ENCODE results near the gene EAF1.

Gene EAF1

DNA sequence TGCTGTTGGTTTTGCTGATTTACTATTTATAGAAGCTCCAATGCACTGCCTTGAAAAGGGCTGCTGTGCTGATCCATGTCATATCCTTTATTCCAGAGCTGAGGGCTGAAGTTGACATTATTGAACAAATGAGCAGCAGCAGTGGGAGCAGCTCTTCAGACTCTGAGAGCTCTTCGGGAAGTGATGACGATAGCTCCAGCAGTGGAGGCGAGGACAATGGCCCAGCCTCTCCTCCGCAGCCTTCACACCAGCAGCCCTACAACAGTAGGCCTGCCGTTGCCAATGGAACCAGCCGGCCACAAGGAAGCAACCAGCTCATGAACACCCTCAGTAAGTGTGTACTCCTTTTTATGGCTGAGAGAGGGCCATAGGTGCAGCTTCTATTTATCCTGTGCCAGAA lies 8.8 kb downstream of the EAF1 start:
- in situ Hi-C loops (cut with HindIII; ENCODE audit: low sequenced_read_pairs): no loop called here

DNA sequence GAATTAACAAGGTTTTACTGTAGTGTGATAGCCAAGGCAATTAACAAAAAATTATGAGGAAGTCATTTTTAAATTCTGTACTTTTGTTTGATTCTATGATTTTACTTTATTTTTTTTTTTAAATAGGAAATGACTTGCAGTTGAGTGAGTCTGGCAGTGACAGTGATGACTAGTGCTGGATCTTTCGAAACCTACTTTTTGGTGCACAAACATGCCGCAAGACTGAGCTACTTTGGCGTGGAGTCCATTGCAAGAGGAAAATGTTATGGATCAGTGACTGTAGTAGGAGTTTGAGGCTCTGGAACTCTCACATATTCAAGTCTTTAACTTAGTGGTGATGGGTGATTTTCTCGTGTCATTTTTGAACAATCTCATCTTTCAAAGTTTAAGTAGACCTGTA lies 11.6 kb downstream of the EAF1 start:
- H3K4me3 ChIP-seq (ENCODE audit: low read depth, low read length): no peak overlapping the region
- in situ Hi-C loops (cut with HindIII; ENCODE audit: low sequenced_read_pairs): no loop called here
- no peak for DNase-seq (ENCODE audit: low read depth)
- TF ChIP-seq, protein P1, sequence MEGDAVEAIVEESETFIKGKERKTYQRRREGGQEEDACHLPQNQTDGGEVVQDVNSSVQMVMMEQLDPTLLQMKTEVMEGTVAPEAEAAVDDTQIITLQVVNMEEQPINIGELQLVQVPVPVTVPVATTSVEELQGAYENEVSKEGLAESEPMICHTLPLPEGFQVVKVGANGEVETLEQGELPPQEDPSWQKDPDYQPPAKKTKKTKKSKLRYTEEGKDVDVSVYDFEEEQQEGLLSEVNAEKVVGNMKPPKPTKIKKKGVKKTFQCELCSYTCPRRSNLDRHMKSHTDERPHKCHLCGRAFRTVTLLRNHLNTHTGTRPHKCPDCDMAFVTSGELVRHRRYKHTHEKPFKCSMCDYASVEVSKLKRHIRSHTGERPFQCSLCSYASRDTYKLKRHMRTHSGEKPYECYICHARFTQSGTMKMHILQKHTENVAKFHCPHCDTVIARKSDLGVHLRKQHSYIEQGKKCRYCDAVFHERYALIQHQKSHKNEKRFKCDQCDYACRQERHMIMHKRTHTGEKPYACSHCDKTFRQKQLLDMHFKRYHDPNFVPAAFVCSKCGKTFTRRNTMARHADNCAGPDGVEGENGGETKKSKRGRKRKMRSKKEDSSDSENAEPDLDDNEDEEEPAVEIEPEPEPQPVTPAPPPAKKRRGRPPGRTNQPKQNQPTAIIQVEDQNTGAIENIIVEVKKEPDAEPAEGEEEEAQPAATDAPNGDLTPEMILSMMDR (IDR thresholded peaks at IDR 0.05; ENCODE audit: low read depth, low read length, missing control alignments): no peak

More for the DNA sequence above, 8.8 kb downstream of the EAF1 start:
- TF ChIP-seq, protein P1 (IDR thresholded peaks at IDR 0.05; ENCODE audit: low read depth, low read length, missing control alignments): no peak
- no peak for DNase-seq (ENCODE audit: low read depth)
- no peak overlapping the region for H3K4me3 ChIP-seq (ENCODE audit: low read depth, low read length)

DNA sequence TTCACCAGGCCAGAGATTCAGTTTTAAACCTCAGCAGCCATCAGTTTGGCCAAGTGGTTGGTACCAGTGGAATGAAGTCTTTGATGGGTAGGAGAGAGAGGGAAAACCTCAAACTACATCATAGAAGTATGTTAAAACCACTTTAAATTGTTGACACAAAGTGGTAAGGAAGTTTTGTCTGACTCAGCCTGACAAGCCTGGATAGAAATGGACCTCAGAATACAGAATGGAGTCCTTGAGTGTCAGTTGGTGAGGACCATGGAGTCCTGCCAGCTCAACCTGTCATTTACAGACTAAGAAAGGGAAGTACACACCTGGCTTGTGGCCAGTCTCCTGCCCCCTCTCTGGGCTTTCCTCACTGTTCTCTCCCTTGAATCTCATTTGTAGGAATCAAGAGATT lies 12.1 kb downstream of the EAF1 start:
- H3K4me3 ChIP-seq (ENCODE audit: low read depth, low read length): no peak overlapping the region
- no peak for DNase-seq (ENCODE audit: low read depth)
- TF ChIP-seq, protein P1 (IDR thresholded peaks at IDR 0.05; ENCODE audit: low read depth, low read length, missing control alignments): no peak
- in situ Hi-C loops (cut with HindIII; ENCODE audit: low sequenced_read_pairs): no loop called here

DNA sequence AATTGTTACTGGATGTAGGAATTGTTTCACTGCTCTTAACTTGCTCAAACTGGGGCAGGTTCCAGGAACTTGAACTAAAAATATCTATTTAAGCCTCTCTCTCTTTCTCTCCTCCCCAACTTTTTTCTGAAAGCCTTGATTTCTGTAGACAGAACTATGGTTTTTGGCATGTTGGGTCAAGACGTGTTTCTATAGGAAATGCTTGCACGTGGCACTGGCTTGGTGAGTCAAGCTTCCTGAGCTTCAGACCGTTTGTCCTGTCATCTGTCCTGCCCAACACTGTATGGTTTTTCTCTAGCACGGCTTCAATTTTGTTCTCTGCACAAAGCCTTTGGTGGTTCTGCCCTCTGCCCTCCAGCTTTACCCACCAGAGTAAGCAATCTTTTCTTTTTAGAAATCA lies 13.5 kb downstream of the EAF1 start:
- in situ Hi-C loops (cut with HindIII; ENCODE audit: low sequenced_read_pairs): no loop called here
- no peak for DNase-seq (ENCODE audit: low read depth)
- no peak overlapping the region for H3K4me3 ChIP-seq (ENCODE audit: low read depth, low read length)
- TF ChIP-seq, protein P1 (IDR thresholded peaks at IDR 0.05; ENCODE audit: low read depth, low read length, missing control alignments): no peak

DNA sequence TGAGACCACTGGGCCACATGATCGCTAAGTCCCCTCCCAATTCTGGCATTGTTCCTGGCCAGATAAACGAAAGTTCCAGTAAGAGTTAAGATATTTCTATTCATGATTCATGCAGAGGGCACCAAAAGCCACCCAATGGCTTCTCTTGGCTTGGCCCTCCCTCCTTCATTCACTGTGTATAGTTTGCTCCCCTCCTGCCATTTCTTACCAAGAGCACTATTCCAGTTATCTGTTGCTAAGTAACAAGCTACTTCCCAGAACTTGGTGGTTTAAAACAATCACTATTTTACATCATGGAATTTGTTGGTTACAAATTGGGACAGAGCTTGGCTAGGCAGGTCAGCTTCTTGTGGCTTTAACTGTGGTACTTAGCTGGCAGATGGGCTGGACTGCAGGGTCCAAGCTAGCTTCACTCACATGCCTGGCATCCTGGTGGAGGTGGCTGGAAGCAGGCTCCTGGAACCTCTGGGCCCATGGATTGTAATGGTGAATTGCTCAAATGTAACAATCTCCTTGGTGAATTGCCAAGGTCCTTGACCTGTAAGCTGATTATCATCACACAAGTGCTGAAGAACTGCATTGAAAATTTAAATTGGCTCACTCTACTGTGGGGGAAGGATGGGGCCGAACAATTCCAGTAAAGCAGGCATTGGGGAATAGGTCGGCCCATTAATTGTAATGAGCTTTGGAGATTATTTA lies 16.6 kb downstream of the EAF1 start:
- H3K4me3 ChIP-seq (ENCODE audit: low read depth, low read length): no peak overlapping the region
- DNase-seq (ENCODE audit: low read depth): peak; percentile 50
- TF ChIP-seq, protein P1 (IDR thresholded peaks at IDR 0.05; ENCODE audit: low read depth, low read length, missing control alignments): no peak
- in situ Hi-C loops (cut with HindIII; ENCODE audit: low sequenced_read_pairs): no loop called here

DNA sequence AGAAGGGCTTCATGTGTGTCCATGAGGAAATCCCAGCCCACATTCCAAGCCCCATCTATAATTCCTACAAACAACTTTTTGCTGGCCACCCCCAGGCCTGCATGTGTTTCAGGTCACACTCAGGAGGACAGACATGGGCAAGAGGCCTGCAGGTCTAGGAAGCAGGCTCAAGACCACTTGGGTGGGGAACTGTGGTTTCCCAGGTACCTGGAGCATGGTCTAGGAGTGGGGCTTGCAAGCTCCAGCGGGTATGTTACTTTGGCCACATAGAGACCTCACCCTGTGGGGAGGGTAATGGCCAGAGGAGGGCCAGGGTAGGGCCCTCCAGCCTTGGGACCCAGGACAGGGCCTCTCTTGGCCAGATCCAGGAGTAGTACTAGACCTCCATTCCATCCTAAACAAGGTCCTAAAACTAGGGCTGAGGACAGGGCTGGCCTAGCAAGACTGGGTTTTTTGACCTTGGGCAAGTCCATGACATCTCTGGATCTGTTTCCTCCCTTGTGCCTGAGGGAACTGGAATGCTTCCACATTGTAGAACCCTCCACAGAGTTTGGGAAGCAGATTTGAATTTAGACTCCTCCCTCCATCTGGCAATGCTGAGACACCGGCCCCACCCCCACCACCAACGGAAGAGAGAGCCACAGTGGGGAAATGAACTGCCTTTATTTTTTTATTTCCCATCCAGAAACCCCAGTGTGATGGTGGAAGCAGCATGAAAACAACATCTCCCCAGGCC lies 22.3 kb downstream of the EAF1 start:
- in situ Hi-C loops (cut with HindIII; ENCODE audit: low sequenced_read_pairs): no loop called here
- TF ChIP-seq, protein P1 (IDR thresholded peaks at IDR 0.05; ENCODE audit: low read depth, low read length, missing control alignments): no peak
- no peak for DNase-seq (ENCODE audit: low read depth)
- no peak overlapping the region for H3K4me3 ChIP-seq (ENCODE audit: low read depth, low read length)
